LNCAP (cell line): ENCODE measurements around the gene AACS.

ENCODE experiments used
- CTCF ChIP-seq: fragments of 450-650 bp; IDR thresholded peaks from 2 replicates; pipeline ENCODE4 v1.5.1; 2017; ENCODE audit warnings: mild to moderate bottlenecking

Gene AACS

GRCh38 chr12:125024949-125025563, 40.2 kb upstream of the AACS start:
- TF ChIP-seq CTCF, result no peak

DNA sequence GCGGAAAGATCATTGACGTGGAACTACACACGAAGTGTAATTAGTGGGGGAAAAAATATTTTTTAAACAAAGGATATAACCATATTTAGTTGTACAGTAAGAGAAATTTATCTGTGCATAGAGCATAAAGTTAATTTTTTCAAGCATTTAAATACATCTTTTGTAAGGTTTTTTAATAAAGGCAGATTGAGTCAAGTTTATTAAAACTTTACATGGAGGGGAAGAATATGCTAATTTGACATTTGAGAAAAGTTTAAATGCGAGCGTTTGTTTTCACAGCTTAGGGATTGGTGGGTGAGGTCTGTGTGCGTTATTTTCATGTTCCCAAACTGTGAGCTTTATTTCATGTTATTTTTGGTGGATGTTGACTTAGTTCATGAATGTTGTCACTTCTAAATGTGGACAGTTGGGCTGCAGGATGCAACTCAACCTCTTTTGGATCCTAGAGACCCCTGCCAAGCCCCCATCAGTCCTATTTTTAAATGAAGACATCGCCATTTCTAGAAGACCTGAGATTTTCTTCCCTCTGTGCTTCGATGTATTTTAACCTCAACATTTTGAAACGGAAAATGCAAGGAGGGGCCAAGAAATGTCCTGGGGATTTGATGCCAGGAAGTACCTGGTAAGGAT, 39.5 kb upstream of the AACS start:
- TF ChIP-seq CTCF, result no peak

- TF ChIP-seq CTCF, result no peak
Observed at GRCh38 chr12:125028106-125028505, 37.1 kb upstream of the AACS start.

GRCh38 chr12:125029761-125030358, 35.4 kb upstream of the AACS start:
- no peak for TF ChIP-seq CTCF

- no peak for TF ChIP-seq CTCF
Observed at GRCh38 chr12:125032466-125033152, 32.6 kb upstream of the AACS start.

GRCh38 chr12:125033288-125033687, 31.9 kb upstream of the AACS start:
- TF ChIP-seq CTCF, result no peak

- no peak for TF ChIP-seq CTCF
Observed at GRCh38 chr12:125038976-125039625, 26.1 kb upstream of the AACS start.
